Loucy (cell line): Measurements from ENCODE around the gene GPER1.

Experiments
- H2AFZ ChIP-seq: fragments of 200-600 bp; sonication (generic); 2 replicates; pipeline ENCODE4 v1.6.0; 2016; ENCODE audit warnings: antibody characterized with exemption, mild to moderate bottlenecking, low read length, moderate library complexity
- H3F3A ChIP-seq: fragments of 200-600 bp; 2 replicates; pipeline ENCODE4 v1.6.0; 2016; ENCODE audit warnings: antibody characterized with exemption, low read depth, mild to moderate bottlenecking
- H3K27me3 ChIP-seq: fragments of 200-600 bp; sonication (generic); 2 replicates; pipeline ENCODE4 v1.6.1; 2014; ENCODE audit warnings: low read length, mild to moderate bottlenecking; ENCODE audit not compliant: insufficient read depth, poor library complexity, severe bottlenecking
- H3K36me3 ChIP-seq: fragments of 200-600 bp; sonication (generic); 2 replicates; pipeline ENCODE4 v1.6.1; 2016; ENCODE audit warnings: low read length; ENCODE audit not compliant: insufficient read depth
- H3K4me1 ChIP-seq: fragments of 200-600 bp; sonication (generic); 2 replicates; pipeline ENCODE4 v1.5.1; 2014; ENCODE audit warnings: low read length, mild to moderate bottlenecking; ENCODE audit not compliant: insufficient read depth, poor library complexity, severe bottlenecking
- H3K4me2 ChIP-seq: fragments of 200-600 bp; sonication (generic); 2 replicates; pipeline ENCODE4 v1.6.0; 2014; ENCODE audit warnings: antibody characterized with exemption, low read length, low read depth, mild to moderate bottlenecking; ENCODE audit not compliant: poor library complexity, severe bottlenecking
- H3K4me3 ChIP-seq: fragments of 200-600 bp; sonication (generic); 2 replicates; pipeline ENCODE4 v1.5.1; 2014; ENCODE audit warnings: low read length, mild to moderate bottlenecking, mixed read lengths; ENCODE audit not compliant: poor library complexity, severe bottlenecking
- H3K79me2 ChIP-seq: fragments of 200-600 bp; sonication (generic); 2 replicates; pipeline ENCODE4 v1.6.1; 2014; ENCODE audit warnings: low read length; ENCODE audit not compliant: insufficient read depth
- H3K9ac ChIP-seq: fragments of 200-600 bp; sonication (generic); 2 replicates; pipeline ENCODE4 v1.6.0; 2014; ENCODE audit warnings: mild to moderate bottlenecking, low read depth, low read length, moderate library complexity; ENCODE audit not compliant: poor library complexity, severe bottlenecking
- H3K9me2 ChIP-seq: fragments of 200-600 bp; sonication (generic); replicated peaks from 2 replicates; pipeline ENCODE4 v1.6.1; 2016; ENCODE audit warnings: low read depth, low read length, mixed read lengths
- H3K9me3 ChIP-seq: fragments of 200-600 bp; sonication (generic); 2 replicates; pipeline ENCODE4 v1.6.1; 2014; ENCODE audit warnings: mild to moderate bottlenecking, antibody characterized with exemption, low read length, low read depth; ENCODE audit not compliant: insufficient read depth
- H4K20me1 ChIP-seq: fragments of 200-600 bp; sonication (generic); 2 replicates; pipeline ENCODE4 v1.6.0; 2014; ENCODE audit warnings: antibody characterized with exemption, low read length, mild to moderate bottlenecking; ENCODE audit not compliant: insufficient read depth, poor library complexity, severe bottlenecking
- CTCF ChIP-seq: fragments of 200-600 bp; sonication (generic); conservative IDR thresholded peaks from 2 replicates; pipeline ENCODE4 v1.5.1; 2014; ENCODE audit warnings: mild to moderate bottlenecking, antibody characterized with exemption, low read length
- EZH2phosphoT487 ChIP-seq: fragments of 200-600 bp; IDR thresholded peaks from 2 replicates; pipeline ENCODE4 v1.6.1; 2018; ENCODE audit warnings: antibody characterized with exemption, mild to moderate bottlenecking, moderate library complexity, borderline replicate concordance

GPER1 gene

GRCh38 chr7:1080921-1081255 is 7.0 kb upstream of the GPER1 start:
- no peak for TF ChIP-seq CTCF
- no peaks in the 10 kb centered on the region for H3K9me3 ChIP-seq
- no peaks in the 10 kb centered on the region for H3K36me3 ChIP-seq
- peaks cover 6% of the 10 kb centered on the region for H3K4me1 ChIP-seq
- no peak overlapping the region for H3K9ac ChIP-seq
- no peaks in the 10 kb centered on the region for H3F3A ChIP-seq
- no peak overlapping the region for H3K4me3 ChIP-seq
- no peak overlapping the region for H3K4me2 ChIP-seq
- no peaks in the 10 kb centered on the region for H3K79me2 ChIP-seq
- no peaks in the 10 kb centered on the region for H3K9me2 ChIP-seq
- no peak overlapping the region for H2AFZ ChIP-seq
- no peaks in the 10 kb centered on the region for H4K20me1 ChIP-seq
- no peaks in the 10 kb centered on the region for H3K27me3 ChIP-seq

- Histone ChIP-seq H3K9me2 (no peaks in the 10 kb centered on the region), H2AFZ (no peak overlapping the region), H3K4me1 (peaks cover 8% of the 10 kb centered on the region), H3K4me3 (no peak overlapping the region), H4K20me1 (no peaks in the 10 kb centered on the region), H3K36me3 (no peaks in the 10 kb centered on the region), H3K9ac (no peak overlapping the region), H3K79me2 (no peaks in the 10 kb centered on the region), H3F3A (no peaks in the 10 kb centered on the region), H3K9me3 (no peaks in the 10 kb centered on the region), H3K4me2 (no peak overlapping the region), H3K27me3 (no peaks in the 10 kb centered on the region)
- TF ChIP-seq CTCF (no peak), EZH2phosphoT487 (no peak)
Measured at GRCh38 chr7:1081336-1081735, 6.6 kb upstream of the GPER1 start.

- Histone ChIP-seq H3F3A (no peaks in the 10 kb centered on the region), H3K9ac (no peak overlapping the region), H3K27me3 (no peaks in the 10 kb centered on the region), H3K9me3 (no peaks in the 10 kb centered on the region), H3K4me2 (no peak overlapping the region), H2AFZ (no peak overlapping the region), H3K79me2 (no peaks in the 10 kb centered on the region), H3K4me1 (peaks cover 11% of the 10 kb centered on the region), H3K4me3 (no peak overlapping the region), H3K9me2 (no peaks in the 10 kb centered on the region), H3K36me3 (no peaks in the 10 kb centered on the region), H4K20me1 (no peaks in the 10 kb centered on the region)
- TF ChIP-seq EZH2phosphoT487 (no peak), CTCF (no peak)
Measured at GRCh38 chr7:1081931-1082401, 5.9 kb upstream of the GPER1 start.
